DOHH2 (cell line): ENCODE measurements around the gene URI1.

ENCODE experiments used
- CTCF ChIP-seq: fragments of 200-600 bp; sonication (generic); IDR thresholded peaks from one replicate; pipeline ENCODE4 v1.5.1; 2014; ENCODE audit warnings: antibody characterized with exemption, mild to moderate bottlenecking, low read depth, low read length; ENCODE audit not compliant: poor library complexity, severe bottlenecking
- EZH2phosphoT487 ChIP-seq: fragments of 200-600 bp; sonication (generic); IDR thresholded peaks from 2 replicates; pipeline ENCODE4 v1.6.1; 2017; ENCODE audit warnings: borderline replicate concordance, mild to moderate bottlenecking, antibody characterized with exemption, low read length, moderate library complexity, mixed read lengths

GRCh38 chr19:30000862-30001261 is 58.8 kb downstream of the URI1 start:
- no peak for TF ChIP-seq CTCF
- TF ChIP-seq EZH2phosphoT487: no peak
